HG02840 (cell line): ENCODE results near the gene TAL2.
"Not testable (repeated sequence)": the region's sequence is repeated elsewhere in the genome, so short reads cannot be mapped to it uniquely, and the experiment has no call there.

Experiments used
- ATAC-seq: cut with Tn5 transposase; IDR thresholded peaks from one replicate; pipeline ENCODE4 v1.9.1; 2021; ENCODE audit warnings: mild to moderate bottlenecking, moderate library complexity, moderate number of reproducible peaks; ENCODE audit not compliant: unreplicated experiment, low FRiP score

Gene TAL2

DNA sequence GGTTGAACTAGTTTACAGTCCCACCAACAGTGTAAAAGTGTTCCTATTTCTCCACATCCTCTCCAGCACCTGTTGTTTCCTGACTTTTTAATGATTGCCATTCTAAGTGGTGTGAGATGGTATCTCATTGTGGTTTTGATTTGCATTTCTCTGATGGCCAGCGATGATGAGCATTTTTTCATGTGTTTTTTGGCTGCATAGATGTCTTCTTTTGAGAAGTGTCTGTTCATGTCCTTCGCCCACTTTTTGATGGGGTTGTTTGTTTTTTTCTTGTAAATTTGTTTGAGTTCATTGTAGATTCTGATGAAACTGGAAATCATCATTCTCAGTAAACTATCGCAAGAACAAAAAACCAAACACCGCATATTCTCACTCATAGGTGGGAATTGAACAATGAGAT, 41.4 kb downstream of the TAL2 start:
- ATAC-seq, result not testable (repeated sequence)

DNA sequence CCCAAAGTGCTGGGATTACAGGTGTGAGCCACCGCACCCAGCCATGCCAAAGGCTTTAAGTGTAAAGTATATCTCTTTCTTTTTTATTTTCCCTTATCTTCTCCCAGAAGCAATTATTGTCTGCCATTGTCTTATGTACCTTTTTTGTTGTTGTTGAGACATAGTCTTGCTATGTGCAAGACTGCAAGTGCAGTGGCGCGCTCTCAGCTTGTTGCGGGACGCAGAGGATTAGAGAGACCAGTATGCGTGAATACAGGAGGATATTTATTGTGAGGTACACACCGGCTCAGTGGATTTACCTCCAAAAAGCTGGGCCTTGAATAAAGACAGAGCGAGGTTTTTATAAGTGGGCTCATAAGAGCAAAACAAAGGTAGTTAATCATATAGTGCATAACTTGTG, 43.9 kb downstream of the TAL2 start:
- ATAC-seq, result no peak

DNA sequence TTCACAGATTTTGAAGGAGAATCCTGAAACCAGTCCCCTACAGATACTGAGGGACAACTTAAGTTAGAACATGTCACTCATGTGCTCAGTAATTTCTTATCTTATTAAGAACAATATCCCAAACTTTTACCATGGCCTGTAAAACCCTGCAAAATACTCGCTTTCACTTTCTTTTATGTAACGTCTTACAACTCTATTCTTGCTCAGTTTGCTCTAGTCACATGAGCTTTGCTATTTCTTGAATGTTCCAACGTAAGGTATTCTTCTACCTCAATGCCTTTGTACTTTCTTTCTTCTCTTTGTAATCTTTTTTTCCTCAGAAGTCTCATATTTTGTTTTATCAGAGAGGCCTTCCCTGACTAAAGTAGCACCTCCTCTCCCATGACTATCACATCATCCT, 46.1 kb downstream of the TAL2 start:
- ATAC-seq, result no peak

DNA sequence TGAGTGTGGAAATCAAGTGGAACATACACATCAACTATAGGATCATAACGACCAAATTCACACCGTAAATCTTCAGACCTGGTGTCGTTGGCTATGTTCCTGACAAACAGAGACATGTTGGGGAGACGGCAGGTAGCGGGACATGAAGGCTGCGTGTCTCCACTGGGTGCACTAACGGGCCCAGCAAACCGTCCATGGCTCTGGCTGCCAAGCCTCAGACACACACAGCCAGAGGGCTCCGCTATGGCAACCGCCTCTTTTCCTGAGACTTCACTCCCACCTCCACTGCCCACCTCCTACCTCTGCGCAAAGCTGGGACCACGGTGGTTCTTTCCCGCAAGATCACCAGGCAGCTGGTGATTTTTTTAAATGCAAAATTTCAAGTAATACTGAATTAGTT, 48.4 kb downstream of the TAL2 start:
- ATAC-seq, result no peak

DNA sequence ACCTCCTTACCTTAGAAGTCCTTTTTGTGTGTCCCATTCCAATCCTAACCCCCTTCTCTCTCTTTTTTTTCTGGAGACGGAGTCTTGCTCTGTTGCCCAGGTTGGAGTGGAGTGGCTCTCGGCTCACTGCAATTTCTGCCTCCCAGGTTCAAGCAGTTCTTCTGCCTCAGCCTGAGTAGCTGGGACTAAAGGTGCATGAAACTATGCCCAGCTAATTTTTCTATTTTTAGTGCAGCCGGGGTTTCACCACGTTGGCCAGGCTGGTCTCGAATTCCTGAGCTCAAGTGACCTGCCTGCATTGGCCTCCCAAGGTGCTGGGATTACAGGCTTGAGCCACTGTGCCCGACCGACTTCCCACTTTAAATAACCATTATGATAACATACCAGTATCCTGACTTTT, 49.6 kb downstream of the TAL2 start:
- ATAC-seq, result no peak

DNA sequence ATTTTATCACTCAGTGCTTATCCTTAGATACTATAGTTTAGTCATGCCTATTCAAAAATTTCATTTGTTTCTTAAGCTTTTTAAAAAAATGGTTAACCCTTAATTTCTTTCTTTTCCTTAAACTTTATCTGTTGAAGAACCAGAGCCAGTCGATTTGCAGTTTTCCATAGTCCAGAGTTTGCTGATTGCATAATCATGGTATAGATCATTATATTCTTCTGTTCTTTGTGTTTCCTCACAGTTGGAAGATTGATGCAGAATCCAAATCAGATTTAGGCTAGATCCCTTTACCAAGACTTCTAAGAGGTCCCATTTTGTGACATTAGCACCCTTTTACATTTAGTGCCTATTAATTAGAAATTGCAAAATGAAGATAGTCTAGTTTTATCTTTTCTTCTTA, 50.0 kb downstream of the TAL2 start:
- ATAC-seq, result no peak
